A549 (cell line): ENCODE results near the gene SLC38A10. TPM values are rescaled to one million over a fixed set of nuclear protein-coding genes. Genes with fewer than 3 reads are reported as not detected.

Experiments
- ATAC-seq, 2 experiments: fragments of 200-7000 bp in 1 of 2; fragments of >200 bp in 1 of 2; cut with Nextera tagmentation in 1 of 2; cut with Tn5 transposase in 1 of 2; 3 replicates each; pipeline versions ENCODE4 v1.8.0 to v1.9.1; 2018 to 2020; ENCODE audit warnings: mild to moderate bottlenecking in 1 of 2, moderate library complexity in 1 of 2
- CTCF ChIA-PET: fragments of 300-600 bp; sonication (Branson Sonifier 250); formaldehyde crosslinking; extraction: SDS; loops from one replicate; lab custom pipeline; 2021; ENCODE audit warnings: antibody characterized with exemption, inconsistent platforms; lab: Yijun Ruan, JAX
- POLR2A ChIA-PET: fragments of 350-600 bp; formaldehyde crosslinking; extraction: SDS; loops from one replicate; lab custom pipeline; 2021; ENCODE audit warnings: antibody characterized with exemption, inconsistent platforms; lab: Yijun Ruan, JAX
- DNase-seq, 2 experiments: peaks; one replicate each; pipeline versions ENCODE4 v3.0.0 to v3.0.0-alpha.2; 2011 to 2016; ENCODE audit warnings: low read depth in 1 of 2, low spot score in 1 of 2
- FAIRE-seq: peaks from 2 replicates; lab custom pipeline; 2011; peaks lifted over from hg19 to GRCh38; lab: Jason Lieb, UNC
- H3K27ac ChIP-seq, 2 experiments: fragments of >200 bp; sonication (Bioruptor Twin); formaldehyde crosslinking; 3 replicates each; pipeline ENCODE4 v1.5.1; 2016 to 2017
- H3K4me1 ChIP-seq: fragments of >200 bp; sonication (Bioruptor Twin); formaldehyde crosslinking; 3 replicates; pipeline ENCODE4 v1.6.1; 2016
- H3K4me2 ChIP-seq: fragments of >200 bp; sonication (Bioruptor Twin); formaldehyde crosslinking; 3 replicates; pipeline ENCODE4 v1.6.1; 2016
- H3K4me3 ChIP-seq: fragments of >200 bp; sonication (Bioruptor Twin); formaldehyde crosslinking; 3 replicates; pipeline ENCODE4 v1.5.1; 2016
- H3K9me3 ChIP-seq: fragments of >200 bp; sonication (Bioruptor Twin); formaldehyde crosslinking; 3 replicates; pipeline ENCODE4 v1.6.1; 2016
- ATOH8 ChIP-seq: fragments of 250-450 bp; sonication (Bioruptor Pico); IDR thresholded peaks from 2 replicates; pipeline ENCODE4 v1.5.0; 2020; ENCODE audit warnings: low read depth, mild to moderate bottlenecking, moderate library complexity
- BCL3 ChIP-seq: fragments of >200 bp; sonication (Bioruptor Twin); formaldehyde crosslinking; IDR thresholded peaks from 3 replicates; pipeline ENCODE4 v1.6.1; 2016
- CEBPB ChIP-seq, 2 experiments: fragments of >200 bp in 1 of 2; sonication (Bioruptor Twin) in 1 of 2; formaldehyde crosslinking in 1 of 2; IDR thresholded peaks; 2 replicates each; pipeline ENCODE4 v1.6.1; 2012 to 2016
- CHD2 ChIP-seq: fragments of 150-350 bp; IDR thresholded peaks from 2 replicates; pipeline ENCODE4 v1.6.1; 2014; ENCODE audit warnings: low read length; ENCODE audit not compliant: partially characterized antibody
- E2F6 ChIP-seq: IDR thresholded peaks from 2 replicates; pipeline ENCODE4 v1.6.1; 2012; ENCODE audit warnings: low read depth, borderline replicate concordance
- FOXS1 ChIP-seq: fragments of 250-450 bp; sonication (Bioruptor Pico); IDR thresholded peaks from 2 replicates; pipeline ENCODE4 v1.5.0; 2020; ENCODE audit warnings: mild to moderate bottlenecking, moderate library complexity
- GATA3 ChIP-seq: IDR thresholded peaks from 2 replicates; pipeline ENCODE4 v1.6.1; 2012; ENCODE audit warnings: borderline replicate concordance
- HOXB5 ChIP-seq: fragments of 250-450 bp; sonication (Bioruptor Pico); IDR thresholded peaks from 2 replicates; pipeline ENCODE4 v1.5.0; 2020; ENCODE audit warnings: mild to moderate bottlenecking, moderate library complexity
- JUNB ChIP-seq: fragments of >200 bp; sonication (Bioruptor Twin); formaldehyde crosslinking; IDR thresholded peaks from 2 replicates; pipeline ENCODE4 v1.6.1; 2016
- KDM1A ChIP-seq: fragments of 200-600 bp; sonication (generic); IDR thresholded peaks from 2 replicates; pipeline ENCODE4 v1.6.1; 2016; ENCODE audit warnings: low read depth, mild to moderate bottlenecking
- MAZ ChIP-seq: fragments of 150-350 bp; IDR thresholded peaks from 2 replicates; pipeline ENCODE4 v1.6.1; 2014; ENCODE audit warnings: antibody characterized with exemption, low read depth, low read length, borderline replicate concordance
- MYC ChIP-seq: IDR thresholded peaks from 2 replicates; pipeline ENCODE4 v1.6.1; 2012; ENCODE audit warnings: mild to moderate bottlenecking, inconsistent platforms, low read length, improper control_type of control experiment, borderline replicate concordance
- PBX3 ChIP-seq: IDR thresholded peaks from 2 replicates; pipeline ENCODE4 v1.6.1; 2012
- PHF8 ChIP-seq: fragments of 200-600 bp; sonication (generic); IDR thresholded peaks from 2 replicates; pipeline ENCODE4 v1.6.1; 2016; ENCODE audit warnings: low read depth, mild to moderate bottlenecking, antibody characterized with exemption, moderate library complexity, borderline replicate concordance
- POLR2AphosphoS2 ChIP-seq: conservative IDR thresholded peaks from 2 replicates; pipeline ENCODE4 v1.6.1; 2012; ENCODE audit warnings: low read length, improper control_type of control experiment, inconsistent platforms
- RAD21 ChIP-seq, 2 experiments: fragments of >200 bp in 1 of 2; sonication (Bioruptor Twin) in 1 of 2; formaldehyde crosslinking in 1 of 2; IDR thresholded peaks in 1 of 2; conservative IDR thresholded peaks in 1 of 2; 2 replicates in 1 of 2; 3 replicates in 1 of 2; pipeline ENCODE4 v1.6.1; 2012 to 2018; ENCODE audit warnings: inconsistent platforms in 1 of 2
- RCOR1 ChIP-seq: fragments of 150-350 bp; IDR thresholded peaks from 2 replicates; pipeline ENCODE4 v1.6.1; 2014; ENCODE audit warnings: antibody characterized with exemption, low read length, low read depth
- RNF2 ChIP-seq: fragments of 200-600 bp; sonication (generic); IDR thresholded peaks from 2 replicates; pipeline ENCODE4 v1.6.1; 2016; ENCODE audit warnings: low read depth, mild to moderate bottlenecking, antibody characterized with exemption, moderate library complexity, borderline replicate concordance
- SMC3 ChIP-seq: fragments of >200 bp; sonication (Bioruptor Twin); formaldehyde crosslinking; IDR thresholded peaks from 3 replicates; pipeline ENCODE4 v1.6.1; 2018; ENCODE audit warnings: inconsistent platforms
- SREBF2 ChIP-seq: fragments of 450-650 bp; IDR thresholded peaks from 2 replicates; pipeline ENCODE4 v1.6.1; 2014; ENCODE audit warnings: mild to moderate bottlenecking, moderate library complexity
- TFCP2L1 ChIP-seq: fragments of 250-450 bp; sonication (Bioruptor Pico); IDR thresholded peaks from 2 replicates; pipeline ENCODE4 v1.5.0; 2021; ENCODE audit warnings: mild to moderate bottlenecking
- ZNF302 ChIP-seq: fragments of 250-450 bp; sonication (Bioruptor Pico); IDR thresholded peaks from 2 replicates; pipeline ENCODE4 v1.9.0; 2021; ENCODE audit warnings: inconsistent platforms, mild to moderate bottlenecking, moderate library complexity
- ZSCAN20 ChIP-seq: fragments of 250-450 bp; sonication (Bioruptor Pico); IDR thresholded peaks from 2 replicates; pipeline ENCODE4 v1.8.0; 2022; ENCODE audit warnings: mild to moderate bottlenecking, moderate library complexity
- WGBS: methylation state at CpG from one replicate; pipeline ENCODE4 v1.1.6; 2017; ENCODE audit errors: missing lambda C conversion rate; 5-methylcytosine and 5-hydroxymethylcytosine counted together
- polyA plus RNA-seq, 4 experiments: library from polyadenylated mRNA; depleted of rRNA in 3 of 4; stranded (reverse); fragments of >200 nt; fragmentation: RNase III in 1 of 4; extraction: RNeasy Plus Mini Kit Qiagen cat#74134 plus additional on column Dnase treatment in 1 of 4; gene quantifications; 2 replicates in 3 of 4; 3 replicates in 1 of 4; pipeline ENCODE4 v1.2.3, GENCODE V29; 2011 to 2017
- TF ChIP-seq, protein P1 (sequence below): IDR thresholded peaks from 2 replicates; pipeline ENCODE4 v1.6.1; 2012
- TF ChIP-seq, protein P2 (sequence below): fragments of 200-600 bp; sonication (generic); IDR thresholded peaks from 2 replicates; pipeline ENCODE4 v1.6.1; 2016; ENCODE audit warnings: antibody characterized with exemption, mild to moderate bottlenecking, moderate library complexity

The SLC38A10 gene
- polyA plus RNA-seq, 2 of the 4 experiments (the other 2 are of a cell fraction), result 35.8 to 67.4 TPM

DNA sequence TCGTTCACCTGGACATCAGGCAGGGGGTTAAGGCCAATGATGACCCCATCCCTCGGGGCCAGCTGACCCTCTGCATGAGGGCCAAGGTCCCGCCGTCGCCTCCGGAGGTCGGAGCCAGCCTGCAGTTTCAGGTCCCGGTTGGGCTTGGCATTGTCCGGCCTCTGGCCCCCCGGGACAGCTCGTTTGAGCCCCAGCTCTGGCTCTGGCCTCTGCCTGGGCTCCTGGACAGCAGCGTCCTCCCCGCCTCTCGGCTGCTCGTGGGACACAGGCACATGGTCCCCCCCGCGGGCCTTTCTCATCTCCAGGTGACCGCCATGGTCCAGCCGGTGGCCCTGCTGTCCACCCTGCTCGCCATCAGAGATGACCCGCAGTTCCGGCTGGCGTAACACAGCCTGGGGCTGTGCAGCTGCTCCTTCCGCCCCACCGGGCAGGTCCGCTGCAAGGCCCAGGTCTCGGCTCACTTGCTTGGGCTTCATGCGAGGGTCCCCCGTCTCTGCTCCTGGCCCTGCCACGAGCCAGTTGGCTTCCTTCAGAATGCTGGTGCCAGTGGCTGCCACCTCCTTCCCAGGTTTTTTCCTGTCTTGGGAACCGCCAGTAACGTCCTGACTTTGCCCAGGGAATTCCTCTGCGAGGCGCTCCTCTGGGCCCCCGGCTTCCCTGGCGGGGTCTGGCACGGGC lies 49.3 kb downstream of the SLC38A10 start:
- WGBS, result 96% methylated on average over 37 of the region's 37 CpGs
- FAIRE-seq (no peak), ATAC-seq (peak in 1 of 2 experiments; percentile 5; a peak in 3 of 6 replicates), DNase-seq (no peak)
- TF ChIP-seq PHF8 (no peak), GATA3 (no peak), SREBF2 (no peak), CEBPB (IDR thresholded peaks at IDR 0.05) (no peak), JUNB (no peak), MAZ (no peak), KDM1A (no peak), CHD2 (no peak), ATOH8 (no peak), SMC3 (no peak), TFCP2L1 (no peak)
- TF ChIP-seq, protein P1, sequence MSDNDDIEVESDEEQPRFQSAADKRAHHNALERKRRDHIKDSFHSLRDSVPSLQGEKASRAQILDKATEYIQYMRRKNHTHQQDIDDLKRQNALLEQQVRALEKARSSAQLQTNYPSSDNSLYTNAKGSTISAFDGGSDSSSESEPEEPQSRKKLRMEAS, result no peak
- TF ChIP-seq, protein P2, sequence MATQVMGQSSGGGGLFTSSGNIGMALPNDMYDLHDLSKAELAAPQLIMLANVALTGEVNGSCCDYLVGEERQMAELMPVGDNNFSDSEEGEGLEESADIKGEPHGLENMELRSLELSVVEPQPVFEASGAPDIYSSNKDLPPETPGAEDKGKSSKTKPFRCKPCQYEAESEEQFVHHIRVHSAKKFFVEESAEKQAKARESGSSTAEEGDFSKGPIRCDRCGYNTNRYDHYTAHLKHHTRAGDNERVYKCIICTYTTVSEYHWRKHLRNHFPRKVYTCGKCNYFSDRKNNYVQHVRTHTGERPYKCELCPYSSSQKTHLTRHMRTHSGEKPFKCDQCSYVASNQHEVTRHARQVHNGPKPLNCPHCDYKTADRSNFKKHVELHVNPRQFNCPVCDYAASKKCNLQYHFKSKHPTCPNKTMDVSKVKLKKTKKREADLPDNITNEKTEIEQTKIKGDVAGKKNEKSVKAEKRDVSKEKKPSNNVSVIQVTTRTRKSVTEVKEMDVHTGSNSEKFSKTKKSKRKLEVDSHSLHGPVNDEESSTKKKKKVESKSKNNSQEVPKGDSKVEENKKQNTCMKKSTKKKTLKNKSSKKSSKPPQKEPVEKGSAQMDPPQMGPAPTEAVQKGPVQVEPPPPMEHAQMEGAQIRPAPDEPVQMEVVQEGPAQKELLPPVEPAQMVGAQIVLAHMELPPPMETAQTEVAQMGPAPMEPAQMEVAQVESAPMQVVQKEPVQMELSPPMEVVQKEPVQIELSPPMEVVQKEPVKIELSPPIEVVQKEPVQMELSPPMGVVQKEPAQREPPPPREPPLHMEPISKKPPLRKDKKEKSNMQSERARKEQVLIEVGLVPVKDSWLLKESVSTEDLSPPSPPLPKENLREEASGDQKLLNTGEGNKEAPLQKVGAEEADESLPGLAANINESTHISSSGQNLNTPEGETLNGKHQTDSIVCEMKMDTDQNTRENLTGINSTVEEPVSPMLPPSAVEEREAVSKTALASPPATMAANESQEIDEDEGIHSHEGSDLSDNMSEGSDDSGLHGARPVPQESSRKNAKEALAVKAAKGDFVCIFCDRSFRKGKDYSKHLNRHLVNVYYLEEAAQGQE, result no peak
- Histone ChIP-seq H3K4me3 (no peak overlapping the region), H3K4me1 (peaks cover 5% of the 10 kb centered on the region), H3K9me3 (no peaks in the 10 kb centered on the region), H3K4me2 (no peak overlapping the region), H3K27ac (no peak overlapping the region)
- CTCF ChIA-PET, result interaction anchor here (1.1 to 2.8 kb wide), 6 partner anchors 7 to 144 kb away, joined by 3 to 8 read pairs (median 4); no protein-coding TSS in a partner anchor
- POLR2A ChIA-PET, result interaction anchor here (1.0 to 1.1 kb wide), 2 partner anchors 23 to 239 kb away, joined by 3 read pairs; partner anchors contain the start of gene CEP131

- POLR2A ChIA-PET, result interaction anchor here (1.0 to 1.1 kb wide), 2 partner anchors 22 to 239 kb away, joined by 3 read pairs; partner anchors contain the start of gene CEP131
- TF ChIP-seq FOXS1 (CRISPR knock-in tag) (no peak), ATOH8 (no peak), PHF8 (no peak), HOXB5 (CRISPR knock-in tag) (no peak), E2F6 (no peak), RAD21 (conservative IDR thresholded peaks at IDR 0.05 in 1 of 2, IDR thresholded peaks at IDR 0.05 in 1 of 2) (no peak), BCL3 (no peak), ZSCAN20 (no peak), ZNF302 (no peak), RNF2 (no peak), MYC (no peak), PBX3 (peak; percentile 54), CEBPB (IDR thresholded peaks at IDR 0.05) (no peak), RCOR1 (no peak), POLR2AphosphoS2 (0 out of 2 replicates have a peak, but pooled peaks have one; percentile 21)
- TF ChIP-seq, protein P1, result 0 out of 2 replicates have a peak, but pooled peaks have one; percentile 3
These were observed 50.0 kb downstream of the SLC38A10 start for GRCh38 chr17:81245024-81245664.

More at GRCh38 chr17:81245024-81245664, 50.0 kb downstream of the SLC38A10 start:
- no peak overlapping the region for H3K4me3 ChIP-seq
- H3K4me1 ChIP-seq, result peaks cover 12% of the 10 kb centered on the region
- ATAC-seq (peak in 1 of 2 experiments; percentile 7; a peak in 3 of 6 replicates), FAIRE-seq (no peak), DNase-seq (no peak)
- H3K9me3 ChIP-seq, result no peaks in the 10 kb centered on the region
- WGBS, result 91% methylated on average over 22 of the region's 25 CpGs
- H3K4me2 ChIP-seq, result no peak overlapping the region
- H3K27ac ChIP-seq, result no peak overlapping the region
- CTCF ChIA-PET, result interaction anchor here (1.1 to 2.8 kb wide), 6 partner anchors 8 to 143 kb away, joined by 3 to 8 read pairs (median 4); no protein-coding TSS in a partner anchor
